HG02938 (cell line): ENCODE measurements around the gene IL1RAPL2.

Experiments used
- ATAC-seq: cut with Tn5 transposase; IDR thresholded peaks from one replicate; pipeline ENCODE4 v1.9.1; 2021; ENCODE audit warnings: mild to moderate bottlenecking, moderate library complexity; ENCODE audit not compliant: unreplicated experiment

IL1RAPL2 gene

GRCh38 chrX:105543283-105543682, 977.3 kb downstream of the IL1RAPL2 start:
- no peak for ATAC-seq

- no peak for ATAC-seq
These were observed 984.2 kb downstream of the IL1RAPL2 start for GRCh38 chrX:105550043-105550663.

GRCh38 chrX:105552395-105552794, 986.4 kb downstream of the IL1RAPL2 start:
- ATAC-seq = no peak

- ATAC-seq = no peak
These were observed 987.1 kb downstream of the IL1RAPL2 start for GRCh38 chrX:105553118-105553517.

- no peak for ATAC-seq
These were observed 998.5 kb downstream of the IL1RAPL2 start for GRCh38 chrX:105564501-105564900.

GRCh38 chrX:105565856-105566255, 999.9 kb downstream of the IL1RAPL2 start:
- no peak for ATAC-seq

- no peak for ATAC-seq
These were observed 1001.1 kb downstream of the IL1RAPL2 start for GRCh38 chrX:105567082-105567481.

GRCh38 chrX:105608745-105609144, 1042.7 kb downstream of the IL1RAPL2 start:
- no peak for ATAC-seq

- ATAC-seq = no peak
These were observed 1043.5 kb downstream of the IL1RAPL2 start for GRCh38 chrX:105609530-105609929.

- no peak for ATAC-seq
These were observed 1044.4 kb downstream of the IL1RAPL2 start for GRCh38 chrX:105610411-105610810.

GRCh38 chrX:105618393-105619101, 1052.5 kb downstream of the IL1RAPL2 start:
- ATAC-seq = no peak

GRCh38 chrX:105634180-105634579, 1068.2 kb downstream of the IL1RAPL2 start:
- ATAC-seq = no peak

GRCh38 chrX:105635794-105636193, 1069.8 kb downstream of the IL1RAPL2 start:
- ATAC-seq = no peak

- no peak for ATAC-seq
These were observed 1070.7 kb downstream of the IL1RAPL2 start for GRCh38 chrX:105636667-105637066.

- no peak for ATAC-seq
These were observed 1079.8 kb downstream of the IL1RAPL2 start for GRCh38 chrX:105645667-105646357.

- ATAC-seq = no peak
These were observed 1080.8 kb downstream of the IL1RAPL2 start for GRCh38 chrX:105646592-105647372.

GRCh38 chrX:105647749-105648148, 1081.8 kb downstream of the IL1RAPL2 start:
- ATAC-seq = no peak

GRCh38 chrX:105648732-105649131, 1082.7 kb downstream of the IL1RAPL2 start:
- no peak for ATAC-seq

GRCh38 chrX:105650577-105650976, 1084.6 kb downstream of the IL1RAPL2 start:
- ATAC-seq = no peak

- no peak for ATAC-seq
These were observed 1085.0 kb downstream of the IL1RAPL2 start for GRCh38 chrX:105650986-105651385.

GRCh38 chrX:105653891-105654290, 1087.9 kb downstream of the IL1RAPL2 start:
- ATAC-seq = no peak
